HL-60 (cell line): ENCODE measurements around the gene NUDT16.
A peak's percentile ranks its signal among the peaks of the same experiment; 100 is the strongest.
"Not testable (repeated sequence)": the region's sequence is repeated elsewhere in the genome, so short reads cannot be mapped to it uniquely, and the experiment has no call there.

Source experiments
- DNase-seq, 2 experiments: peaks; one replicate each; pipeline ENCODE4 v3.0.0-alpha.2; 2010 to 2020; ENCODE audit warnings: low read depth in 1 of 2, low spot score in 1 of 2
- H3K27ac ChIP-seq: fragments of 250-450 bp; sonication (Bioruptor Pico); replicated peaks from 2 replicates; pipeline ENCODE4 v1.5.1; 2020; ENCODE audit warnings: mild to moderate bottlenecking, moderate library complexity
- H3K27me3 ChIP-seq: fragments of 250-450 bp; sonication (Bioruptor Pico); 2 replicates; pipeline ENCODE4 v1.5.1; 2021; ENCODE audit warnings: mild to moderate bottlenecking, moderate library complexity; ENCODE audit not compliant: insufficient read depth, poor library complexity, severe bottlenecking
- H3K4me3 ChIP-seq: replicated peaks from 2 replicates; pipeline ENCODE4 v1.5.1; 2011; ENCODE audit warnings: mild to moderate bottlenecking, control low read depth, low read length; ENCODE audit not compliant: insufficient read depth
- GABPA ChIP-seq: IDR thresholded peaks from 2 replicates; pipeline ENCODE4 v1.6.1; 2012; ENCODE audit warnings: low read depth
- POLR2AphosphoS5 ChIP-seq: IDR thresholded peaks from 2 replicates; pipeline ENCODE4 v1.6.1; 2012; ENCODE audit warnings: low read depth
- SPI1 ChIP-seq: IDR thresholded peaks from 2 replicates; pipeline ENCODE4 v1.6.1; 2012; ENCODE audit warnings: low read depth, mild to moderate bottlenecking, borderline replicate concordance
- TF ChIP-seq, protein P1 (sequence below): IDR thresholded peaks from one replicate; pipeline ENCODE4 v1.5.1; 2011; ENCODE audit warnings: low read length, control low read depth, inconsistent platforms; ENCODE audit not compliant: insufficient read depth
- TF ChIP-seq, protein P2 (sequence below): IDR thresholded peaks from 2 replicates; pipeline ENCODE4 v1.6.1; 2012; ENCODE audit warnings: low read depth; ENCODE audit not compliant: insufficient replicate concordance

Gene NUDT16

DNA sequence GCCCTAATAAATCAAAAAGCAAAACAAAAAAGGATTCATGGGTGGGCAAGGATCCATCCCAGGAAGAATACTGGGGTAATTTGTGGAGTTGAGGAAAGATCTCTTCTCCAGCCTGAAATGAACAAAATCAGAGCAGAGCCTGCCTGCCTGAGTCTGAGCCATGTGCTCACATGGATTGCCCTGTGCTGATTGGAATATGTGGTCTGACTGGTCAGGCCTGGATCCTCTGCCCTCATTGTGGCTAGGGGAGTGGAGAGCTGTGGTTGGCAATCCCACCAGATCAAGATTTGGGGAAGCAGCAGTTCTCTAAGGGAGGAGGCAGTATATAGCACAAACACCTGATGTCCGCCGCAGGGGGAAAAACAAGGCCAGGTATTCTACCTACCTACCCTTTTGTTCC, 6.8 kb upstream of the NUDT16 start:
- no peak for DNase-seq
- Histone ChIP-seq H3K27ac (no peak overlapping the region), H3K4me3 (no peak overlapping the region), H3K27me3 (no peaks in the 10 kb centered on the region)
- TF ChIP-seq, protein P1, sequence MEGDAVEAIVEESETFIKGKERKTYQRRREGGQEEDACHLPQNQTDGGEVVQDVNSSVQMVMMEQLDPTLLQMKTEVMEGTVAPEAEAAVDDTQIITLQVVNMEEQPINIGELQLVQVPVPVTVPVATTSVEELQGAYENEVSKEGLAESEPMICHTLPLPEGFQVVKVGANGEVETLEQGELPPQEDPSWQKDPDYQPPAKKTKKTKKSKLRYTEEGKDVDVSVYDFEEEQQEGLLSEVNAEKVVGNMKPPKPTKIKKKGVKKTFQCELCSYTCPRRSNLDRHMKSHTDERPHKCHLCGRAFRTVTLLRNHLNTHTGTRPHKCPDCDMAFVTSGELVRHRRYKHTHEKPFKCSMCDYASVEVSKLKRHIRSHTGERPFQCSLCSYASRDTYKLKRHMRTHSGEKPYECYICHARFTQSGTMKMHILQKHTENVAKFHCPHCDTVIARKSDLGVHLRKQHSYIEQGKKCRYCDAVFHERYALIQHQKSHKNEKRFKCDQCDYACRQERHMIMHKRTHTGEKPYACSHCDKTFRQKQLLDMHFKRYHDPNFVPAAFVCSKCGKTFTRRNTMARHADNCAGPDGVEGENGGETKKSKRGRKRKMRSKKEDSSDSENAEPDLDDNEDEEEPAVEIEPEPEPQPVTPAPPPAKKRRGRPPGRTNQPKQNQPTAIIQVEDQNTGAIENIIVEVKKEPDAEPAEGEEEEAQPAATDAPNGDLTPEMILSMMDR: no peak
- TF ChIP-seq GABPA (no peak), SPI1 (no peak), POLR2AphosphoS5 (no peak)
- TF ChIP-seq, protein P2, sequence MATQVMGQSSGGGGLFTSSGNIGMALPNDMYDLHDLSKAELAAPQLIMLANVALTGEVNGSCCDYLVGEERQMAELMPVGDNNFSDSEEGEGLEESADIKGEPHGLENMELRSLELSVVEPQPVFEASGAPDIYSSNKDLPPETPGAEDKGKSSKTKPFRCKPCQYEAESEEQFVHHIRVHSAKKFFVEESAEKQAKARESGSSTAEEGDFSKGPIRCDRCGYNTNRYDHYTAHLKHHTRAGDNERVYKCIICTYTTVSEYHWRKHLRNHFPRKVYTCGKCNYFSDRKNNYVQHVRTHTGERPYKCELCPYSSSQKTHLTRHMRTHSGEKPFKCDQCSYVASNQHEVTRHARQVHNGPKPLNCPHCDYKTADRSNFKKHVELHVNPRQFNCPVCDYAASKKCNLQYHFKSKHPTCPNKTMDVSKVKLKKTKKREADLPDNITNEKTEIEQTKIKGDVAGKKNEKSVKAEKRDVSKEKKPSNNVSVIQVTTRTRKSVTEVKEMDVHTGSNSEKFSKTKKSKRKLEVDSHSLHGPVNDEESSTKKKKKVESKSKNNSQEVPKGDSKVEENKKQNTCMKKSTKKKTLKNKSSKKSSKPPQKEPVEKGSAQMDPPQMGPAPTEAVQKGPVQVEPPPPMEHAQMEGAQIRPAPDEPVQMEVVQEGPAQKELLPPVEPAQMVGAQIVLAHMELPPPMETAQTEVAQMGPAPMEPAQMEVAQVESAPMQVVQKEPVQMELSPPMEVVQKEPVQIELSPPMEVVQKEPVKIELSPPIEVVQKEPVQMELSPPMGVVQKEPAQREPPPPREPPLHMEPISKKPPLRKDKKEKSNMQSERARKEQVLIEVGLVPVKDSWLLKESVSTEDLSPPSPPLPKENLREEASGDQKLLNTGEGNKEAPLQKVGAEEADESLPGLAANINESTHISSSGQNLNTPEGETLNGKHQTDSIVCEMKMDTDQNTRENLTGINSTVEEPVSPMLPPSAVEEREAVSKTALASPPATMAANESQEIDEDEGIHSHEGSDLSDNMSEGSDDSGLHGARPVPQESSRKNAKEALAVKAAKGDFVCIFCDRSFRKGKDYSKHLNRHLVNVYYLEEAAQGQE: no peak

DNA sequence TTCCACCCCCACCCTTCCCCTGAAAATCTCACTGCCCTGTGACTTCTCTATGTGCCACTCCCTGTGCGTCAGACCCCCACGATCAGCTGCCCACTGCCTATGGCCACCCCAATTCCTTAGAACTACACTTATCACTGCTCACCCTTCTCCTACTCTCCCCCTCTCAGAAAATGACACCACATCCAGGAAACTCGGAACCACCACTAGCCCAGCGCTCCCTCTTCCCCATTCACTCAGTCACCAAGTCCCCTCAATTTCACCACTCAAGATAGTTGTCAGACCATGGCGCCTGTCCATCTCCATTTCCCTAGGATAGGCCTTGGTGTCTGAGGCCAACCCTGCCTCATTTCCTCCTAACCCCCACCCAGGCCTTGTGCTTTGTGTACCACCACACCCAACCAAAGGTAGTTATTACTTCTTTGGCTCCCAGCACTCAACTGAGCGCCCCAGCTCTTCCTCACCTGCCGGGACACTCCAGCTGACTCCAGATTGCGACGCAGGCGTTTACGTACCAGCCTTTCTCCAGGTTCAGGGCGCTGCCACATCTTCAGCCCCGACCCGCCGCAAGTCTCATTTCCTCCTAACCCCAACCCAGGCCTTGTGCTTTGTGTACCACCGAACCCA, 641 bp upstream of the NUDT16 start:
- DNase-seq, H3K27me3 ChIP-seq: not testable (repeated sequence)
- Histone ChIP-seq H3K27ac (peak overlapping the region; percentile 51), H3K4me3 (peak overlapping the region; percentile 75)

DNA sequence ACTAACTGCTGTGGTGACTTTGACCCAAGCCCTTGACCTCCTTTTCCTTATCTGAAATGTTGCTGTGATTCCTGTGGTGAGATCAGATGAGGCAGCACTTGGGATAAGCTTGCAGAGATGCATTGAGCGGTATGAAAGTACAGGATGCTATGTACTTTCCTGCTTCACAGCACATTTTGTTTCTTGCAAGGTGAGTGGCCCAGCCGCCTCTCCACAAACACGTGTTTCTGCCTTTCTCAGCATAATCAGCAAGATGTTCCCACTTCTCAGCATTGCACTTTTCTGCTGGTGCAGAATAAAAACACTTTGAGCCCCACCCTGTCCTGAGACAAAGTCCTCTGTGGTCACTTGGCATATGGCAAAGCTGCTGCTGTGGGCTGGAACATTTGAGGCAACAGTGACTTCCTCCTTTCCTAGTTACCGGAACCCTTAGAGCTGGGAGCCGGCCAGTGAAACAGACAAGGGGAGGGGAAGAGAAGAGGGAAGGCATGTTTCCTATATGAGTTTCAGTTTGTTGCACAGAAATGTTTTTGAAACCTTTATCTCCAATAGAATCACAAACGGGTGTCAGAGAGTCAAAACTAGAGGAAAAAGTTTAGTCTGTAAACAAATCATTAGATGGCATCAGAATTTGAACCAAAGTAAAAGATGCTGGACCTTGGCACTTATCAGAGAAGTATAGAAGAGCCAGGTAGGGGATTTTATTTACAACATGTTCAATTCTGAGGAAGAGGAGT, 5.0 kb downstream of the NUDT16 start:
- no peaks in the 10 kb centered on the region for H3K27me3 ChIP-seq
- no peak overlapping the region for H3K4me3 ChIP-seq
- DNase-seq: peak; percentile 87 to 93
- peak overlapping the region; percentile 70 for H3K27ac ChIP-seq
- TF ChIP-seq, protein P2: no peak
- TF ChIP-seq SPI1: peak; percentile 97
- peak; percentile 54; the same call in 1 of the 2 replicates for TF ChIP-seq GABPA
- TF ChIP-seq, protein P1: no peak
- peak; percentile 85 for TF ChIP-seq POLR2AphosphoS5

DNA sequence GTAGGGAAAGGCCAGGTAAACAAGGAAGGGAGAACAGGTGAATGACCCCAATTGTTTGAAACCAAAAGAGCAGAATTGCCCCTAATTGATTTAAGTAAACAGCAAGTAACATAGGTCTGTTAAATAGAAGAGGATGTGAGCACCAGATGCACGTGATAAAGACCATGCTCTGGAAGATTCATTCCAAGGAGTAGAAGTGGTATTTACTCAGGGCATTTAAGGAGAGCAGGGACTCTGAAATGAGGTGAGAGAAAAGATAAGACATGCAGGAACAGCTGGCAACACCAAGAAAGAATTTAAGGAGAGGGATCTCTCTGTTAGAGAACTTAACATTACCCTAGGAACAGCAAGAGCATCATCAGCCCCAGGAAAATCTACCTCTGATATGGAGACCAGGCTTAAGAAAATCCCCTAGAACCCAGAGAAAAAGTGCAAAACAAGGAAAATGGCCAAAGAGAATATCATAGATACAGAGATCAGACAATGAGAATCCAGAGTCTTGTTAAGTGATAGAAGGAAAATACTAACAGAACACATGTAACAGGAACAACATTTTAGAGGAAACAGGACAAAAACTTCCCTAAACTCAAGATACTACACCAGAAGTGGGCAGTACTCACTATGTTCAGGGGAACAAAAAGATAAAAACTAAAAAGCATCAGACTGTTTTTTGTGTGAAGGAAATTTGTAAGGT, 6.4 kb downstream of the NUDT16 start:
- Histone ChIP-seq H3K27me3 (no peaks in the 10 kb centered on the region), H3K4me3 (no peak overlapping the region), H3K27ac (peak overlapping the region; percentile 2; the same call in 1 of the 2 replicates)
- TF ChIP-seq, protein P2: no peak
- TF ChIP-seq POLR2AphosphoS5 (no peak), GABPA (no peak), SPI1 (no peak)
- TF ChIP-seq, protein P1: no peak
- no peak for DNase-seq
